ENCODE data around the gene FCN3.
"Not testable (repeated sequence)": the region's sequence is repeated elsewhere in the genome, so short reads cannot be mapped to it uniquely, and the experiment has no call there.

FCN3 gene

GRCh38 chr1:27399251-27400025 is 24.8 kb upstream of the FCN3 start:
- no peak for DNase-seq (ENCODE audit: low spot score)

GRCh38 chr1:27398405-27399149 is 24.0 kb upstream of the FCN3 start:
- DNase-seq (ENCODE audit: low spot score), result no peak

- DNase-seq (ENCODE audit: low spot score), result no peak
Measured at GRCh38 chr1:27397749-27398148, 23.1 kb upstream of the FCN3 start.

GRCh38 chr1:27397110-27397509 is 22.5 kb upstream of the FCN3 start:
- DNase-seq (ENCODE audit: low spot score), result no peak

GRCh38 chr1:27395441-27396195 is 21.0 kb upstream of the FCN3 start:
- DNase-seq (ENCODE audit: low spot score), result peak; percentile 79

GRCh38 chr1:27394925-27395324 is 20.3 kb upstream of the FCN3 start:
- DNase-seq (ENCODE audit: low spot score), result no peak

- no peak for DNase-seq (ENCODE audit: low spot score)
Measured at GRCh38 chr1:27394282-27394658, 19.6 kb upstream of the FCN3 start.

GRCh38 chr1:27393641-27394281 is 19.1 kb upstream of the FCN3 start:
- no peak for DNase-seq (ENCODE audit: low spot score)

GRCh38 chr1:27392778-27393635 is 18.4 kb upstream of the FCN3 start:
- no peak for DNase-seq (ENCODE audit: low spot score)

GRCh38 chr1:27392096-27392777 is 17.6 kb upstream of the FCN3 start, which contains the start of gene GPR3:
Gene GPR3 (plus strand): TSS chr1:27392622. CDS start chr1:27393799, 1,177 bp downstream.
- peak; percentile 97 for DNase-seq (ENCODE audit: low spot score)

GRCh38 chr1:27391511-27392095 is 17.0 kb upstream of the FCN3 start:
- peak; percentile 51 for DNase-seq (ENCODE audit: low spot score)

GRCh38 chr1:27388337-27389005 is 13.8 kb upstream of the FCN3 start:
- DNase-seq (ENCODE audit: low spot score), result peak; percentile 51

- DNase-seq (ENCODE audit: low spot score), result not testable (repeated sequence)
Measured at GRCh38 chr1:27384797-27385196, 10.2 kb upstream of the FCN3 start.

- DNase-seq (ENCODE audit: low spot score), result no peak
Measured at GRCh38 chr1:27383661-27384060, 9.0 kb upstream of the FCN3 start.

- DNase-seq (ENCODE audit: low spot score), result no peak
Measured at GRCh38 chr1:27383039-27383605, 8.5 kb upstream of the FCN3 start, which contains the start of gene CD164L2. Gene CD164L2 (minus strand): TSS chr1:27383333. CDS start chr1:27383239, 94 bp downstream.

- no peak for DNase-seq (ENCODE audit: low spot score)
Measured at GRCh38 chr1:27381969-27382762, 7.5 kb upstream of the FCN3 start.

GRCh38 chr1:27380766-27381733 is 6.4 kb upstream of the FCN3 start:
- no peak for DNase-seq (ENCODE audit: low spot score)
